ENCODE measurements around the gene IL15RA.

DNA sequence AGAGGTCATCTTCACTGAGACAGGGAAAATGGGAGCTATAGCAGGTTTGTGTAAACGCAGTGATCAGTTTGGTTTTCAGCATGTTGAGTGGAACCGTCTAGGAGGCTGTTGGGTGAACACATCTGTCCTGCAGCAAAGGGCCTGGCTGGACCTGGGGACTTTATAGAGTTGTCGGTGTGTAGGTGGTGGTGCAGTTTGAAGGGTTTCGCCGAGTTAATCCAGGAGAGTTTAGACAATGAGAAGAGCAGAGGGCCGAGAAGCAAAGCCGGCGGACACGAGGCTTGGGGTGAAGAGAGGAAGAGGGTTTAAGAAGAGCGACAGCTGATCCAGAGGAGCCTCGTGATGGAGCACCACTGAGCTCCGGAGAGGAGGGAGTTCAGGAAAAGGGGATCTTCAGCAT is 39.1 kb downstream of the IL15RA start:
- no peak for TF ChIP-seq EZH2phosphoT487 (IDR thresholded peaks at IDR 0.05)
- TF ChIP-seq, protein P1, sequence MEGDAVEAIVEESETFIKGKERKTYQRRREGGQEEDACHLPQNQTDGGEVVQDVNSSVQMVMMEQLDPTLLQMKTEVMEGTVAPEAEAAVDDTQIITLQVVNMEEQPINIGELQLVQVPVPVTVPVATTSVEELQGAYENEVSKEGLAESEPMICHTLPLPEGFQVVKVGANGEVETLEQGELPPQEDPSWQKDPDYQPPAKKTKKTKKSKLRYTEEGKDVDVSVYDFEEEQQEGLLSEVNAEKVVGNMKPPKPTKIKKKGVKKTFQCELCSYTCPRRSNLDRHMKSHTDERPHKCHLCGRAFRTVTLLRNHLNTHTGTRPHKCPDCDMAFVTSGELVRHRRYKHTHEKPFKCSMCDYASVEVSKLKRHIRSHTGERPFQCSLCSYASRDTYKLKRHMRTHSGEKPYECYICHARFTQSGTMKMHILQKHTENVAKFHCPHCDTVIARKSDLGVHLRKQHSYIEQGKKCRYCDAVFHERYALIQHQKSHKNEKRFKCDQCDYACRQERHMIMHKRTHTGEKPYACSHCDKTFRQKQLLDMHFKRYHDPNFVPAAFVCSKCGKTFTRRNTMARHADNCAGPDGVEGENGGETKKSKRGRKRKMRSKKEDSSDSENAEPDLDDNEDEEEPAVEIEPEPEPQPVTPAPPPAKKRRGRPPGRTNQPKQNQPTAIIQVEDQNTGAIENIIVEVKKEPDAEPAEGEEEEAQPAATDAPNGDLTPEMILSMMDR (IDR thresholded peaks at IDR 0.05) = no peak

Measured in neural progenitor cell (in vitro differentiated cells).